ENCODE measurements around the gene GTSF1L.
A peak's percentile ranks its signal among the peaks of the same experiment; 100 is the strongest.

Gene GTSF1L

DNA sequence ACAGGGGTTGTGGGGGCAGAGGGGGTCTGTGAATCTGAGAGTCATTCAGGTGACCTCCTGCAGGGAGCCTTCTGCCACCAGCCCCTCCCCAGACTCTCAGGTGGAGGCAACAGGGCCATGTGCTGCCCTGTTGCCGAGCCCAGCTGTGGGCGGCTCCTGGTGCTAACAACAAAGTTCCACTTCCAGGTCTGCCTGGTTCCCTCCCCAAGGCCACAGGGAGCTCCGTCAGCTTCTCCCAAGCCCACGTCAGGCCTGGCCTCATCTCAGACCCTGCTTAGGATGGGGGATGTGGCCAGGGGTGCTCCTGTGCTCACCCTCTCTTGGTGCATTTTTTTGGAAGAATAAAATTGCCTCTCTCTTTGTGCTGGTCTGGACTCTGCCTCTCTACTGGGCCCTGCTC is 10.7 kb downstream of the GTSF1L start:
- no peak for DNase-seq (ENCODE audit: low read depth)

- DNase-seq (ENCODE audit: low read depth) = no peak
Measured at GRCh38 chr20:43715511-43715910, 11.3 kb downstream of the GTSF1L start.

GRCh38 chr20:43715044-43715443 is 11.8 kb downstream of the GTSF1L start:
- DNase-seq (ENCODE audit: low read depth) = no peak

DNA sequence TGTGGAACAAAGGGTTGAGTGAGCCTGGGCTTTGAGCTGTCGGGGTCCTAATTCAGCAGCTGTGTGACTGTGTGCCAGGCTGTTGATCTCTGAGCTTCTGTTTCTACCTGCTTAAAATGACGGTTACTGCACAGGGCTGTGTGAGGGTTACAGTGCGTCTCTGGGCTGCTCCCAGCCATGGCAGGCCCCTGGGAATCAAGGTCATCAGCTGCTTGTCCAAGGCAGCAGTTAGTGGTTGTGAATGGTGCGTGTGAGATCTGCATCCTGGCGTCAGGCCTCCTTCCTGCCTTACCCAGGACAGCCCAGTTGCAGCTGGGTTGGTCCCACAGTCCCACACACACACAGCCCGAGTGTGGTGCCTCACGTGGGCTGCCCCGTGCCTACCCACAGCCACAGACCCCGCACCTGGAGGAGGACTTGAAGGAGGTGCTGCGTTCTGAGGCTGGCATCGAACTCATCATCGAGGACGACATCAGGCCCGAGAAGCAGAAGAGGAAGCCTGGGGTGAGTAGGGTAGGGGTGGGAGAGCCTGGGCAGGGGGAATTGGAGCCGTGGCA is 15.6 kb downstream of the GTSF1L start:
- DNase-seq (ENCODE audit: low read depth) = no peak

GRCh38 chr20:43710370-43711044 is 16.3 kb downstream of the GTSF1L start:
- no peak for DNase-seq (ENCODE audit: low read depth)

- DNase-seq (ENCODE audit: low read depth) = no peak
Measured at GRCh38 chr20:43702502-43702901, 24.3 kb downstream of the GTSF1L start.

- no peak for DNase-seq (ENCODE audit: low read depth)
Measured at GRCh38 chr20:43700627-43701026, 26.2 kb downstream of the GTSF1L start.

DNA sequence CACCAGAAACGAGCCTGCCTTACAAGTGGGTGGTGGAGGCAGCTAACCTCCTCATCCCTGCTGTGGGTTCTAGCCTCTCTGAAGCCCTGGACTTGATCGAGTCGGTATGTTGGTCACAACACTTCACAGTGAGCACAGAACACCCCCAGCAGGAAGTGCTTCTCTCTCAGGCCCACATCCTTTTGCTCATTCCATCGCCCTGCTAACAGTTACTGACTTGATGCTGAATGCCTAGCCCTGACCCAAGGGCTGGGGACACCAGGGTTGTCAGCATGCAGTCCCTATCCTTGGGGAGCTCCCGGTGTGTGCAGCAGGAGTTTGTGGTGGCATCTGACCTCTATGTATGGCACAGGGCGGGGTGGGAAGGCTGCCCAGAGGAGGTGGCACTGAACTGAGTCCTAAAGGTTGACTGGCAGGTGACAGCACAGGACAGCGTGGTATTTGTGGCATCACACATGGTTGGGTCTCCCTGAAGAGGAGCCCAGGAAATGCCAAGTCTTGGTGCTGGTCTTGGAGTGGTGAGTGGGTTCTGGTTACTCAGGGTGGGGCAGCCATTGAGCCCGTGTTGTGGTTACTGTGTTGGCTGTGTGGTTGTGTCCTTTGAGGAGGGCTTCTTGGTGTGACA is 26.7 kb downstream of the GTSF1L start:
- DNase-seq (ENCODE audit: low read depth) = no peak

- no peak for DNase-seq (ENCODE audit: low read depth)
Measured at GRCh38 chr20:43695571-43695970, 31.2 kb downstream of the GTSF1L start.

DNA sequence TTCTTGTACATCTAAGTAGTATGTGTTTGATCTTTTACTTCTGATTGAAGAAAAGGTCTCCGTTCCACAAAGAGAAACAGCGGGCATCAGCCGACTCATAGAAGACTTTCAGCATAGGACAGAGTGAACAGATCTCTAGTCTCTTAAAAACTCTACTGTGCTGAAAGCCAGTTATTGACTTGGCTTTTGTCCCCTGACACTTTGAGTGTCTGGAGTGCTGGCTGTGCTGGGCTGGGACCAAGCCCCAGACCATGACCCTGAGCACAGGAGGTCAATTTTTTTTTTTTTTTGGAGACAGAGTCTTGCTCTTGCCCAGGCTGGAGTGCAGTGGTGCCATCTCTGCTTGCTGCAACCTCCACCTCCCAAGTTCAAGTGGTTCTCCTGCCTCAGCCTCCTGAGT is 32.0 kb downstream of the GTSF1L start:
- no peak for DNase-seq (ENCODE audit: low read depth)

GRCh38 chr20:43691928-43692524 is 34.8 kb downstream of the GTSF1L start:
- no peak for DNase-seq (ENCODE audit: low read depth)

- no peak for DNase-seq (ENCODE audit: low read depth)
Measured at GRCh38 chr20:43690943-43691598, 35.7 kb downstream of the GTSF1L start.

DNA sequence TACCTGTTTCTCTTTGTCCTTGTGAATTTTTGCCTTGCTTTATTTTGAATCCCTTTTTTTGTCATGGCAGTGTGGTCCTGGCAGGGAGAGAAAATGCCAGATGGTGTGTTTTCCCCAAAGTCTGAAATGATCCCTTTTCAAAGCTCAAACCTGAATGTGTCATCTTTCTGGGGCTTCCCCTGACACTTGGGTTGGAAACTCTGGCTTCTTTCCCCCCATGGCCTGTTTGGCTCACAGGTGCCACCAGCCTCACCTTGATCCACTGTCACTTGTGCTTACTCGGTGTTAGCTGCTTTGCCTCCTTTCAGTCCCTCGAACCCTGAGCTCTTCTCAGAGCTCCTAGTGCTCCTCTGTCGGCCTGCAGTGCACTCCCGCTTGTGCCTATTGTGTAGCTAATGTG is 37.6 kb downstream of the GTSF1L start:
- no peak for DNase-seq (ENCODE audit: low read depth)

- DNase-seq (ENCODE audit: low read depth) = no peak
Measured at GRCh38 chr20:43686820-43687219, 40.0 kb downstream of the GTSF1L start.

- DNase-seq (ENCODE audit: low read depth) = no peak
Measured at GRCh38 chr20:43682446-43682845, 44.4 kb downstream of the GTSF1L start.

- no peak for DNase-seq (ENCODE audit: low read depth)
Measured at GRCh38 chr20:43681991-43682410, 44.8 kb downstream of the GTSF1L start.

- no peak for DNase-seq (ENCODE audit: low read depth)
Measured at GRCh38 chr20:43681468-43681942, 45.3 kb downstream of the GTSF1L start.

DNA sequence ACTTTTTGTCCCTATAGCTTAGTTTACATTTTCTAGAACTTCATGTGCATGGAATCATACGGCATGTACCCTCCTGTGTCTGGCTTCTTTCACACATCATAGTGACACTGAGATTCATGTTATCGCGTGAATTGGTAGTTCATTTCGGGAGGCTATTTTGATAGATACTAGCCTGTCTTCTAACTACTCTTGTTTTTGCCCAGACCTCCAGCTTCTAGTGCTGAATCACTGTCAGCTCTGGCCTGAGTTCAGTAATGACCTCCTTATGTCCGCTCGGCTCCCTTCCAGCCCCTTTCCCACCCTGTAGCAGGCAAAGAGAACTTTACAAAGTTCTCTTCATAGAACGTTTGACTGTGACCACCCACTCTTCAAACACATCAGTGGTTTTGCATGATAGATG is 45.8 kb downstream of the GTSF1L start:
- DNase-seq (ENCODE audit: low read depth) = peak; percentile 34

DNA sequence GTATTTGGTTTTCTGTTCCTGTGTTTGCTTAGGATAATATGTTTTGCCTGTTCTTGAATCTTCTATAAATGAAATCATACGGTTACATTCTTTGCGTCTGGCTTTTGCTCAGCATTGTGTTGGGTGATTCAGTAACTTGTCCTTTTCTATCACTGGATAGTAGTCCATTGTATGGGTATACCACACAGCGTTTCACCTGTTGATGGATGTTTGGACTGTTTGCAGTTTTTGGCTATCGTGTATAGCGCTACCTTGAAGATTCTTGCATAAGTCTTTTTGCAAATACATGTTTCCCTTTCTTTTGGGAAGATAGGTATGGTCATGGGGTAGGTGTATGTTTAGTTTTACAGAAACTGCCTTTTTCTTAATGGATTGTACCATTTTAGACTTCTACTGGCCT is 50.4 kb downstream of the GTSF1L start:
- DNase-seq (ENCODE audit: low read depth) = no peak

Measured in GM04503 (cell line).